H4 (cell line): ENCODE data around the gene NRXN3. TPM values are rescaled to one million over a fixed set of nuclear protein-coding genes. Genes with fewer than 3 reads are reported as not detected.

Experiments used
- DNase-seq: peaks from one replicate; pipeline ENCODE4 v3.0.0-alpha.2; 2015; ENCODE audit warnings: low spot score
- total RNA-seq: library from RNA; depleted of rRNA; stranded (reverse); fragments of >200 nt; shearing (Covaris generic); gene quantifications from 2 replicates; pipeline ENCODE4 v1.2.3, GENCODE V29; 2014

Gene NRXN3
- total RNA-seq, 1 experiment from 2014 or later, result 0.37 TPM

GRCh38 chr14:78173346-78174035 lies 3.3 kb downstream of the NRXN3 start:
- DNase-seq, result no peak

DNA sequence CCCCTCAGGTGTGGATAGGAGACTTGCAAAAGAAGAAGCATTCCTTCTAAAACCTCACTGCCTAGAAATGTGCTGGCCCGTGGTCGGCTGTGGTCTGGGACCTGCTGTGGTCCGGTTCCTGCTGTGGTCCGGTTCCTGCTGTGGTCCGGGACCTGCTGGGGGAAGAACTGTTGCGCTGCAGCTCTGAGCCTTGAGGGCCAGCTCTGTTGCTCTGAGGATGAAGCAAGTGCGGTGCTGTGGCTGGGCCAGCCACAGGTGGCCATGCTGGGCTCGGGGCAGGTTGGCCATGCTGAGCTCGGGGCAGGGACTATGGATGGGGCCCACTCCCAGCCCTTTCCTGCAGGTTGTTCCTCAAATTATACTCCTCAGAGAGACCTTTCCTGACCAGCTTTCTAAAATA lies 5.2 kb downstream of the NRXN3 start:
- DNase-seq, result no peak

GRCh38 chr14:78178071-78178470 lies 7.9 kb downstream of the NRXN3 start:
- DNase-seq, result no peak

- DNase-seq, result no peak
Measured at GRCh38 chr14:78178971-78179370, 8.8 kb downstream of the NRXN3 start.

DNA sequence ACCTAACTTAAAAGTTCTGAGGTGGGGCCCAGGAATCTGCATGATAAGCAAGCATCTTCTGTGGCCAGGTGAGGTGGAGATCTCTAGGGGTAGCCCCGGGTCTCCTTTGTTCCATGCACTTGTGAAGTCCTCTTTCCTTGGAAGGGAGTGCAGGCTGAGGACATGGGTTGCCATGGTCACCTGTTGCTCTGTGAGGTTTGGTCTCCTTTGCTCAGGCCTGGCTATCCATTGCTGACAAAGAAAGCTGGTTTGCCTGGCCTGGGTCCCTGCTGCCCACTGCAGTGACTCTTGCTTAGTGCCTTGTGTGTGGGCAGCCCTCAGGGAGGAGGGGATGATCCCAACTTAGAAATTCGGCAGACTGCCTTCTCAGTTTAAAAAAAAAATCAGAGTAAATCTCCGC lies 11.1 kb downstream of the NRXN3 start:
- no peak for DNase-seq

GRCh38 chr14:78182722-78183121 lies 12.5 kb downstream of the NRXN3 start:
- DNase-seq, result no peak

- no peak for DNase-seq
Measured at GRCh38 chr14:78184157-78184556, 14.0 kb downstream of the NRXN3 start.

GRCh38 chr14:78186277-78186676 lies 16.1 kb downstream of the NRXN3 start:
- no peak for DNase-seq

DNA sequence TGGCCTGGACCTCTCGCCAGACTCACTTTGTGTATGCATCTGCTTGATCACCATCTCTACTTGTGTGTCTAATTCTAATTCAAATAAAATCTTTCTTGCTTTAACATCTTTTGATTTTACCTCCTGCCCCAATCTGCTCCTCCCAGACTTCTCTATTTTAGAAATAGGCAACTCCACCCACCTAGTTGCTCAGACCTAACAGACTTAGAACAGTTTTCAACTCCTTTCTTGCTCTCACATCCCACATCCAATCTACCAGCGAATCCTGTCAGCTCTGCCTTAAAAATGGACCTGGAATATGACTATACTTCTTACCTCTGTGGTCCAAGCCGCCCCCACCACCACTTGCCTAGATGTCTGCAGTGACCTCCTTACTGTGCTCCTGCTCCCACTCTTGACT lies 18.7 kb downstream of the NRXN3 start:
- no peak for DNase-seq

GRCh38 chr14:78195431-78195830 lies 25.3 kb downstream of the NRXN3 start:
- no peak for DNase-seq

DNA sequence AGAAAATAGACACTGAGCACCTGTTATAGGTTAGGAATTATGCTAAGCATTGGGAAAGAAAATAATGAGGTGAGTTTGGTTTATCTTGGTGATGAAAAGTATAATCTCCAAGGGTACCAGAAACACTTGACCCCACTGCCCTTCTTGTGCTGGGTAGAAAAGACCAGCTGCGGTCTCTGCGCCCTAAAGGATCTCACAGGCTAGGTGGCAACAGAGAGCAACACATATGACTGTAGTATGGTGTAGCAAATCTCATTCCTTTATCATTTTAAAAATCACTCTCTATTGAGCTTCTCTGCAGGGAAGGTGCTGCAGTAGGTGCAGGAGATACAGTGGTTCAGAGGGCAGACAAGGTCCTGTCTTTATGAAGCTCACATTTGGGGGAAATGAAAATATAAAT lies 26.1 kb downstream of the NRXN3 start:
- no peak for DNase-seq

GRCh38 chr14:78197051-78197450 lies 26.9 kb downstream of the NRXN3 start:
- no peak for DNase-seq

DNA sequence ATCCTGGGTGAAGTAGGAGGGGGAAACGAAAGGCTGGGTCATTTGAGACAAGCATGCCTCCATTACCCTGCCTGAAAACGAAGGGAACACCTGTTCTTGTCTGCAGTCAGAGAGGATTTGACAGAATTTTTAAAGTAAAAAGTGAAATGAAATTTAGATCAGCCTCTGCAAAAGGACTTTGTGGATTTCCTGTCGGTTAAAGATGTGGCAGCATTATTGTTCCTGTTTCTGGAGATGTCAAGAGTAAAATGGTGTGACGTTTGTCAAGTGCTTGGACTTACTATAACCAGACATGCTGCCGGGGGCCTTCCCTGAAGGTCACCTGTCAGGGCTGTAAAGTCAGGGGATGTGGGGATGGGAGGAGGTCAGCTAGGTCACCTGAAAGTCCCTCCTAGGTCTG lies 32.0 kb downstream of the NRXN3 start:
- no peak for DNase-seq

- DNase-seq, result no peak
Measured at GRCh38 chr14:78202976-78203375, 32.8 kb downstream of the NRXN3 start.

GRCh38 chr14:78207414-78207813 lies 37.2 kb downstream of the NRXN3 start:
- DNase-seq, result no peak

- no peak for DNase-seq
Measured at GRCh38 chr14:78220273-78220672, 50.1 kb downstream of the NRXN3 start.

- DNase-seq, result no peak
Measured at GRCh38 chr14:78222746-78223145, 52.6 kb downstream of the NRXN3 start.

DNA sequence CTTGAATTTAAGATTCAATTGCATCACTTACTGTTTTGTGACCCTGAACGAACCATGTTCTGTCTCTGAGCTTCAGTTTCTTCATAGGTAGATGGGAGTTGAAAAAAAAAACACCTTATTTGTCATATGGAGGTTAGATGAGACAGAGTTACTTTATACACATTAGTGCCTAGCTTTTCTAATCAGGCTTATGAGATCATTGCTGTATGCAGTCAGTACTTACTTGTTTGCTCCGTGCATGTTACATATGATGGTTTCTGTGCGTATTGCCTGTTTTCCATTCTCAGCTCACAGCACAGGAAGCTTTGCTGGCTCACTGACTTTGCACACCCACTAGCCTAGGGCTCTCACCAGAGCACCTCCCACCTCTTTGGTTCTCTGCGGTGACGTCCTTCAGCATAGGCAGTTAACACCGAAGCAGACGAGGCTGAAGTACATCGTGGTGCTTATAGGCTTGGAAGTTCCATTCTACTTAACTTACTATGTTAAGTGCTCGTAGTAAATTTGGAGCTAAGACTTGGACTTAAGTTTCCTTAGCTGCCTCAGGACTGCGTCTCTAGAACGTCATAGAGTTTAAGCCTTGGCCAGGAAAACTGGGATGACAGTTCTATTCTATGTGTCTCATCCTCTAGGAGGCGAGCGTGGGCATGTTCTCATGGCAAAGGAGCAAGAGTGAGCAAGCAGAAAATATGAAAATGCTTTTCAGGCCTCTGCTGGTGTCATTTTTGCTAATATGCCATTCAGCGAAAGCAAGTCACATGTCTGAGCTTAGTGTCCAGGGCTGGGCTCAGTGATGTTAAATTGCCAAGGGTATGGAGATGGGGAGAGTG lies 57.3 kb downstream of the NRXN3 start:
- peak; percentile 54 for DNase-seq

DNA sequence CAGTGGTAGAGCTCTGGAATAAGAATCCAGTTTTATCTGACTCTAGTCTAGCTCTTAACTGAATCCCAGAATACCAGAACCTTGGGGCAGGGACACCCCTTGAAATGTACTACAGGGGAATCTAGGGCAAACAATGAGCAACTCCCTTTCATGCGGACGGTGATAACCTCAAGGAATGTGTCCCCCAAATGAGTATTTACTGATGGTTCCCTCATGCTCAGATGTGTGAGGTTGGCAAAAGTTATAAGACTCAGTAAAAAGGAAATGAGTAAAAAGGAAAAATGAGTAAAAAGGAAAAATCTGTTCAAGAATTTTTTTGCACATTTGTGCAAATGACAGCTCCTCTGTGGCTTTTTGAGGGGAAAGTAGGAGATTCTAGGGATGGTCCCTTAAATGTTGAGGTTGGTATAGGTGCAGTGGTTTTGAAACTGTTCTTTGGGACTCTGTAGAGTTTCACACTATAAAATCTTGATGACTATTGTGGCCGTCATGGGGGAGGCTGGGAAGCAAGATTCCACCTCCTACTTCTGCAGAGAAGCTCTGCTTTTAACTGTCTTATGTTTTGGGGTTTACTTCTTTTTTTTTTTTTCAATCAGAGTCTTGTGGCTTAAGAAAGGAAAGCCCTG lies 58.6 kb downstream of the NRXN3 start:
- DNase-seq, result no peak

DNA sequence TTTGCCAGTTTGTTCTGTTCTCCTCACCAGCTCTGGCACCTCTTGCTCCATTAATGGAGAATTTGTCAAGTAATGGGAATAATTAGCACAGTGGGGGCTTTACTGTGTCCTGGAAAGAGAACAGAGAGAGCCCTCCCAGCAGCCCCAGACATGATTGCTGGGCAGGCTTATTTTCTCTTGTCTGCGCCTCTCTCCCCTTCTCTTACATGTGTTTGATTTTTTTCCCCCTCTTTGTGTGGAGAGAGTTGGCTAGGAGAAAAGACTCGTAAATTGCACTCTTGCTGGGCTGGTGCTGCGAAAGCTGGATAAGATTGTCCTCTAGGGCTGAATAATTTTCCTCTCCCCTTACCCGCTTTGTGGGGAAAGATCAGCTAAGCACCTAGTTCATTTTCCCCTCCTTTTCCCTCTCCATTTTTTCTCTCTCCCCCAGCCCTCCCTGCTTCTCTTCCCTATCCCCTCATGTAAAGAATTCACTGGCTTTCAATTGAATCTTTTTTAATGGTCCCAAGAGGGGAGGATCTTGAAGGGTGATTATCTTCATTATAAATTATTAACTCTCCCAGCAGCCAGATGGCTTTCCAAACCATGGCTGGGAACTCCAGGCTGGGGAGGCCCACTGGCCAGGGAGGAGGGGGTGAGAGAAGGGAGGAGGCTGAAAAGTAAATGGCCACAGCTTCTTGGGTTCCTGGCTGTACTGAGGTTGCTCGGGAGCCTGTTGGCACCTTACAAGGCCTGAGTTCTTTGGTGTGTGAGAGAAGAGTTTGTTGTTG lies 62.2 kb downstream of the NRXN3 start:
- DNase-seq, result no peak

GRCh38 chr14:78238141-78238540 lies 68.0 kb downstream of the NRXN3 start:
- no peak for DNase-seq

DNA sequence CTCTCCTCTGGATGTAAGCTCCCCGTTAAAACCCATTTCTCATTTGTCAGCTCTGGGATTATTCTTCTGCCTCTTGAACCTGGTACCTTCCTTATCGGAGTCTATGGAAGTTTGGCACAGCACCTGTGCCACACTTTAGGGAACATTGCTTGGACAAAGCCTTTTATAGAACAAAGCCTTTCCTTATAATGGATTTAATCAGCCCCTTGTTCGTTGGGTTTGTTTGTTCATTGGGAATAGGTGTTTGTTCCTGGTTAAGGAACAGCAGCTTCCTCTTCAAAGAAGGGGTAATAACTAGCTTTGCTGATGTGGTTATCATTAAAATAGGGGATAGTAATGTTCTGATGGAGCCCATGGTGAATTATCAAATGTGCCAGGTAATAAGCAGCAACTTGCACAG lies 70.4 kb downstream of the NRXN3 start:
- no peak for DNase-seq
